HFF-Myc (cell line): Measurements from ENCODE around the gene RNF5.
"Not testable (repeated sequence)": the region's sequence is repeated elsewhere in the genome, so short reads cannot be mapped to it uniquely, and the experiment has no call there.

Experiments used
- DNase-seq: peaks from one replicate; pipeline ENCODE4 v3.0.0-alpha.2; 2011; ENCODE audit warnings: low read depth; ENCODE audit errors: extremely low read depth
- H3K4me3 ChIP-seq: replicated peaks from 2 replicates; pipeline ENCODE4 v1.5.1; 2011; ENCODE audit warnings: low read depth, mild to moderate bottlenecking, control low read depth, low read length
- TF ChIP-seq, protein P1 (sequence below): IDR thresholded peaks from 2 replicates; pipeline ENCODE4 v1.5.1; 2012; ENCODE audit warnings: mild to moderate bottlenecking, low read depth, low read length, control low read depth; ENCODE audit errors: missing control alignments

RNF5 gene

DNA sequence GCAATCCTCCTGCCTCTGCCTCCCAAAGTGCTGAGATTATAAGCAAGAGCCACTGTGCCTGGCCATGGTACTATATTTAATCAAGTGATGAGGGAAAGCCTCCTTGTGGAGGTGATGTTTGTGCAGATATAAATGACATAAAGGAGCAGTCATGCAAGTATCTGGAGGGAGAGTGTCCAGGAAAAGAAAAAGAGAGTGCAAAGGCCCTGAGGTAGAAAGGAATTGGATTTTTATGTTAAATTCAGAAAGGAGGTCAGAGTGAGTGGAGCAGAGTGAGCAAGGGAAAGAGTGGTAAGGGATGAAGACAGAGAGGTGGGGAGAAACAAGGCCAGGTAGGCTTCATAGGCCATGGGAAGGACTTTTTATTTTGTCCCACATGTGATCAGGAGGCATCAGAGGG, 40.8 kb upstream of the RNF5 start:
- no peak overlapping the region for H3K4me3 ChIP-seq
- DNase-seq: no peak
- TF ChIP-seq, protein P1, sequence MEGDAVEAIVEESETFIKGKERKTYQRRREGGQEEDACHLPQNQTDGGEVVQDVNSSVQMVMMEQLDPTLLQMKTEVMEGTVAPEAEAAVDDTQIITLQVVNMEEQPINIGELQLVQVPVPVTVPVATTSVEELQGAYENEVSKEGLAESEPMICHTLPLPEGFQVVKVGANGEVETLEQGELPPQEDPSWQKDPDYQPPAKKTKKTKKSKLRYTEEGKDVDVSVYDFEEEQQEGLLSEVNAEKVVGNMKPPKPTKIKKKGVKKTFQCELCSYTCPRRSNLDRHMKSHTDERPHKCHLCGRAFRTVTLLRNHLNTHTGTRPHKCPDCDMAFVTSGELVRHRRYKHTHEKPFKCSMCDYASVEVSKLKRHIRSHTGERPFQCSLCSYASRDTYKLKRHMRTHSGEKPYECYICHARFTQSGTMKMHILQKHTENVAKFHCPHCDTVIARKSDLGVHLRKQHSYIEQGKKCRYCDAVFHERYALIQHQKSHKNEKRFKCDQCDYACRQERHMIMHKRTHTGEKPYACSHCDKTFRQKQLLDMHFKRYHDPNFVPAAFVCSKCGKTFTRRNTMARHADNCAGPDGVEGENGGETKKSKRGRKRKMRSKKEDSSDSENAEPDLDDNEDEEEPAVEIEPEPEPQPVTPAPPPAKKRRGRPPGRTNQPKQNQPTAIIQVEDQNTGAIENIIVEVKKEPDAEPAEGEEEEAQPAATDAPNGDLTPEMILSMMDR: no peak

DNA sequence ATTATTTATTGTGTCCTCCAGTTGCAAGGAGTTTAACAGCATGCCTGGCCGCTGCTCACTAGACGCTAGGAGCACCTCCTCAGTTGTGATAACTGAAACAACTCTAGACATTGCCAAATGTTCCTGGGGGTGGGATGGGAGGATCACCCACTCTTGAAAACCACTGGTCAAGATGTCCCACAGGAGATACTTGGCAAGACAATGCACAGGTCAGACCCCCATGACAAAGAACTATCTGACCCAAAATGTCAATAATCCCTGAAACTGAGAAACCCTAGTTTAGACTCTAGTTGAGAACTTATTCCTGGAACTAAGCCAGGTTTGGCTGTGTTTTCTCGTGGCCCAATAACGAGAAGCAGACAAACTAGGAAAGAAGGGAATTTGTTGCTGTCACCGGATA, 38.6 kb upstream of the RNF5 start:
- no peak overlapping the region for H3K4me3 ChIP-seq
- no peak for DNase-seq
- TF ChIP-seq, protein P1: no peak

DNA sequence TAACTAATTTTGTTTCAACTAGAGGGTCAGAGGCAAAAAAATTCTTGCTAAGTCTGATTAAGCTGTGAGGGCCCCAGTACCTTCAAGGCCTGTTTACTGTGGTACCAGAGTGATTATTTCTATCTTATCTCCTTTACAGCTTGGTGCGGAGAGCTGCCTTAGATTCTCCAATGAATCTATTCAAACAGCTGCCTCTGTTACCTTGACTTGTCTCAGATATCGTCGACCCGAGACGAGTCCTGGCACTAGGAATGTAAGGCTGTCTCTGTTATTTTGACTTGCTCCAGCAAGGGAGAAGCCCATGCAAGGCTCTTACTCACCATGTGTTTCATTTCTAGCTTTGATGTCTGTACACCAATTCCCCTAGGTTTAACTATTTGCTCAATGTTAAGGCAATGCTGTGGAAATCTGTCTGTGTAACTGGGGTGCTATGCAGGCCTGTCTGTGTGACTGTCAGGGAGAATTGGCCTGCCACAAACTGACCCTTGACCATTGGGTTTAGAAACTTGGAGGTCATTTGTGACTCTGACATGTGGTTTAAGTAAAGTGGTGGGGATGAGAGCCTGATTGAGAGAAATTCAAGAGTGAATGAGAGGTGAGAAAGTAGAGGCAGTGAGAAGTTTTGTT, 37.7 kb upstream of the RNF5 start:
- DNase-seq: no peak
- TF ChIP-seq, protein P1: no peak
- H3K4me3 ChIP-seq: no peak overlapping the region

DNA sequence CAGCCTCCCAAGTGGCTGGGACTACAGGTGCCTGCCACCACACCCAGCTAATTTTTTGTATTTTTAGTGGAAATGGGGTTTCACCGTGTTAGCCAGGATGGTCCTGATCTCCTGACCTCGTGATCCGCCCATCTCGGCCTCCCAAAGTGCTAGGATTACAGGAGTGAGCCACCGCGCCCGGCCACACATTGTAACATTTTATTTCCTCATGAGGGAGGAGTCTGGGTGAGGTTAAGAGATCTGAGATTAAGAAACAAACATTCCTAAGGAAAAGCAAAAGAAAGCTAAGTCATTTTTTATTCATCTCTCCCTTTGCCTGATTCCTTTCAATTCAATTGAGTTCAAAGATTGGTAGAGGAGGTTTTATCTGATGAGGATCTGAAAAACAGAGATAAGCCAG, 34.0 kb upstream of the RNF5 start:
- H3K4me3 ChIP-seq, DNase-seq: not testable (repeated sequence)

DNA sequence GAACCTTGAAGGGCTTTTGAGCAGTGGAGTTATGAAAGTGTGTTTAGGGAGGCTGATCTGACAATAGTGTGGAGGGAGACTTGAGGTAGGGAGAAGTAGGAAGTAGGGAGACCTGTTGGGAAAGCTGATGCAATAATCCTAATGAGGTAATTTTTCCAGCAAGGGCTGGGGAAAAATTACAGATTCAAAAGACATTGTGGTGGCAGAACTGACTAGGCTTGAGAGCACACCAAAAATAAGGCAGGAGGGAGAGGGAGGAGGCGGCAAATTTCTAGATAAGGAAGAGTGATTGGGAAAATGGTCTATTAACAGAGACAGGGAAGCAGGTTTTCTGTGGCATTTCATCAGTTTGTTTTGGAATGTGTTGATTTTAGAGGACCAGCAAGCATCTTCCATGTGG, 31.9 kb upstream of the RNF5 start:
- TF ChIP-seq, protein P1: no peak
- no peak for DNase-seq
- no peak overlapping the region for H3K4me3 ChIP-seq

DNA sequence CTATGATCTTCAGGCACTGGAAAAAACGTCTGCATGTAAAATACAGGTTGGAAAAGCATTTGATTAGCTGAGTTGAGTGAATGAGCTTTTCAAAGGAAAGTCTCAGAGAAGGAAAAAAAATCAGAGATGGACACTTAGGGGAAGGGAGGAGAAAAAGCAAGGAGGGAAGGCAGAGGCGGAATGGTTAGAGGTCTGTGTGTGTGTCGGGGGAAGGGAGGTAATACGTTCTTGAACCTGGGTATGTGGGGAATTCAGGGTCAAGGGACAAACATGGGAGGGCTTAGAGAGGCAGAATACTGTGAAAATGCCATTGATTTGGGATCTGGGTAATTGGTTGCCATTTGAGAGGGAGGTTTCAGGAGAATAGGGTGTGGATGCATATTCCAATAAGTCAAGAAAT, 31.5 kb upstream of the RNF5 start:
- TF ChIP-seq, protein P1: no peak
- no peak overlapping the region for H3K4me3 ChIP-seq
- no peak for DNase-seq

DNA sequence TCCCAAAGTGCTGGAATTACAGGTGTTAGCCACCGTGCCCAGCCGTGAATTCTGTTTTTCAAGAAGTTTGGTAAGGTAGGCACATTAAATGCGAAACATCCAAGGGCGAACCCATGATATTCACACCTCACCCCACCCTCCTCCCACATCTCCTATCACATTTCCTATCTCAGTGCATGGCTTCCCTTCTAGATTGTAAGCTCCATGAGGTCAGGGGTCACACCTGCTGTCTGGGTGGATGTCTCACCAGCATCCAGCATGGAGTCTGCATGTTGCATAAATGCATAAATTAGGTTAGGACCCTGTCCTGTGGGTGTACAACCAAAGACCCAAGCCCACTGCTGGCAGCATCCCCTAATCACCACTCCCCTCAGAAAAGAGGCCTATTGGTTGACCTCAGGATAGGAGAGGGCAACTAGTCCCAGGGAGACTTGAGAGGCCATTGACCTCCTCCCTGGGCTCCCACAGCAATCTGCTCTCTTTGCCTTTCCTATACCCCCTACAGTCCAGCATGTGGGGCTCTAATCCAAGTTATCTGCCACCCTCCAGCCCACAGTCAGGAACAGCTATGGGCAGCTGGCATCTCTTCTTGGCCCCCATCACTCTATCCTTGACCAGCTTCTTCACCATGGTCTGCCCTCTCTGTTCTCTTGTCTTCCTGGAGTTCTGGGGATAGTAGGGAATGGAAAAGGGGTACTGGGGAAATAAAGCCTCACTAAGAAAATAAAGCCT, 30.6 kb upstream of the RNF5 start:
- DNase-seq: no peak
- TF ChIP-seq, protein P1: no peak
- no peak overlapping the region for H3K4me3 ChIP-seq
